ENCODE measurements around the gene ENO1.

The ENO1 gene

GRCh38 chr1:8866173-8866791, 12.2 kb downstream of the ENO1 start:
- TF ChIP-seq CTCF (IDR thresholded peaks at IDR 0.05; ENCODE audit: low read depth, low read length) = no peak
- no peak for DNase-seq (ENCODE audit: extremely low read depth, low read depth)

DNA sequence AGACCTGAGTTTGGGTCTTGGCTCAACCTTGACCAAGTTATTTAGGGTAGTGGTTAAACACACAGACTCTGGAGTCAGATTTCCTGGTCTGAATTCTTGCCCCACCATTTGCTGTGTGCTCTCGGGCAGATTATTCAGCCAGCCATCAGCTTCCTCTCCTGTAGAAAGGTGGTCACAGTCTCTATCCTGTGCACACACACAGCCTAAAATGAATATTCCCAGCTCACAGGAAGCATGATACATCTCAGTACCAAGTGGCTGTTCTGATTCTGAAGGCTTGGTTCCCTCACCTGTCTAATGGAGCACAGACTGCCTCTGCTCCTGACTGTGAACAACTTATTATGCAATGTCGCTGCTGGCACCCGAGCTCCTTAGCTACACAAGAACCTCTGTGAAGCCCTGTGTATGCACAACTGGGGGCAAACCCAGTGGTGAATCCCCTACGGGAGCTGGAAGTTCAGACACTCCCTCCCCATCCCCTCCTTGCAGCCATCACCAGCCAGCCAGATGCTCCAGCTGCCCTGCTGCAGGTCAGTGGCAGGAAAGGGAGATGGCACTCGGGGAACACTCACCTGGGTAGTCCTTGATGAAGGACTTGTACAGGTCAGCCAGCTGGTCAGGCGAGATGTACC, 13.7 kb downstream of the ENO1 start:
- DNase-seq (ENCODE audit: extremely low read depth, low read depth) = no peak
- no peak for TF ChIP-seq CTCF (IDR thresholded peaks at IDR 0.05; ENCODE audit: low read depth, low read length)

DNA sequence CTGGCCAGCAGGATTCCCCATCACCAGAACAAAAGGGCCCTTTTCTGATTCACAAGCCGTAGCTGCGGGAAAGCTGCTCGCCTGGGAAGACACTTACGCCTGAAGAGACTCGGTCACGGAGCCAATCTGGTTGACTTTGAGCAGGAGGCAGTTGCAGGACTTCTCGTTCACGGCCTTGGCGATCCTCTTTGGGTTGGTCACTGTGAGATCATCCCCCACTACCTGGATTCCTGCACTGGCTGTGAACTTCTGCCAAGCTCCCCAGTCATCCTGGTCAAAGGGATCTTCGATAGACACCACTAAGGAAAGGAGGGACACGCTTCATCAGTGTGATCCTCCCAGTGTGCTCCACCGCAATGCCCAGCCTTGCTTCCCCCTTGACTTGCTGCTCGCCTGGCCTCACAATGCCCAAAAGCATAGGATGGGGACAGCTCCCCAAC, 14.7 kb downstream of the ENO1 start:
- no peak for TF ChIP-seq CTCF (IDR thresholded peaks at IDR 0.05; ENCODE audit: low read depth, low read length)
- no peak for DNase-seq (ENCODE audit: extremely low read depth, low read depth)

DNA sequence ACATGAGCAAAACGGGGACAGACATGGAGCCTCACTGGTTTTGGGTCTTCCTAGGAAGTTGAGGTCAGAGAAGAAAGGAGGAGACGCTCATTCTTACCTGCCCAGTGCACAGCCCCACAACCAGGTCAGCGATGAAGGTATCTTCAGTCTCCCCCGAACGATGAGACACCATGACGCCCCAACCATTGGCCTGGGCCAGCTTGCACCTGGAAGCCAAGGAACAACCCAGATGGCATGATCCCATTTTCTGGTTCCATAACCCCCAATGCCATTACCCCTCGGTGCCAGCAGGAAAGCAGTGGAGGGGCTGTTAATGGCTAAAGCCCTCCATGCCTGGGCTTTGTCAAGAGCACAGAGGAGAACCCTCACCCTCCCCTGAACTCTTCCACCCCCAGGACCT, 15.3 kb downstream of the ENO1 start:
- DNase-seq (ENCODE audit: extremely low read depth, low read depth) = no peak
- TF ChIP-seq CTCF (IDR thresholded peaks at IDR 0.05; ENCODE audit: low read depth, low read length) = no peak

GRCh38 chr1:8862528-8862927, 16.0 kb downstream of the ENO1 start:
- TF ChIP-seq CTCF (IDR thresholded peaks at IDR 0.05; ENCODE audit: low read depth, low read length) = peak; percentile 59
- DNase-seq (ENCODE audit: extremely low read depth, low read depth) = no peak

DNA sequence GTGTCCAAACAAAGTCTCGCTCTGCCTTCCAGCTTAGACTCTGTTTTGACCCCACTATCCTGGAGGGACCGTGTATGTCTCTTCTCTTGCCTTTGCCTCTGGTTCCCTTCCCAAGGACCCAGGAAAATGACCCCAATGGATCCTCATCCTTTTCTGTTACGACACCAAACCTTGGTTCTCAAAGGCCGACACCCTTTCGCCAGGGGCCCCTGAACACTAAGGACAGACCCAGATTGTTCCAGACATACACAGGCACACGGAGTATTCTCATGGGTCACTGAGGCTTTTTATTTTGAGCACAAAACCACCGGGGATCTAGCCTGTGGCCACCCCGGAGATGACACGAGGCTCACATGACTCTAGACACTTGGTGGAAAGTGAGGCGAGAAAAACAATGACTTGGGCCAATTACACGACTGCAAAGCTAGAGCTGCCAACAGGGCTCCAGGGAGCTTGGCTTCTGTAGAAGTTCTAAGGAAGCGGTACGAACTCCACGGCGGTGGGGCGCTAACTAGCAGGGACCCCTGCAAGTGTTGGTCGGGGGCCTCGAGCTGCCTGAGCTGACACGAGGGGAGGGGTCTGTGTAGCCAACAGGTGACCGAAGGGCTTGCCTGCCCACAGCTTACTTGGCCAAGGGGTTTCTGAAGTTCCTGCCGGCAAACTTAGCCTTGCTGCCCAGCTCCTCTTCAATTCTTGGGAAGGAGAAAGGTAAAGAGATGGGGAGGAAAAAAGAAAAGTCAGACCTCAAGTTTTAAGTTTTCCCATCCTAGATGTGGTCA, 17.6 kb downstream of the ENO1 start:
- TF ChIP-seq CTCF (IDR thresholded peaks at IDR 0.05; ENCODE audit: low read depth, low read length) = no peak
- no peak for DNase-seq (ENCODE audit: extremely low read depth, low read depth)
